Duodenal mucosa (tissue), 2 donors: ENCODE data around the gene GLP1R.

Experiments used
- H3K27ac ChIP-seq: one replicate; pipeline ENCODE4 v1.7.0; 2013; ENCODE audit warnings: low read depth, low read length
- H3K27me3 ChIP-seq, 2 donors: one replicate each; pipeline ENCODE4 v1.7.0; 2013; ENCODE audit warnings: low read length in 2 of 2, control low read depth in 1 of 2; ENCODE audit not compliant: insufficient read depth in 2 of 2, control insufficient read depth in 1 of 2
- H3K36me3 ChIP-seq, 2 donors: one replicate each; pipeline ENCODE4 v1.7.0; 2013; ENCODE audit warnings: low read length in 2 of 2, control low read depth in 1 of 2; ENCODE audit not compliant: insufficient read depth in 2 of 2, control insufficient read depth in 1 of 2
- H3K4me1 ChIP-seq, 2 donors: one replicate each; pipeline ENCODE4 v1.7.0; 2013; ENCODE audit warnings: low read length in 2 of 2, control low read depth in 1 of 2; ENCODE audit not compliant: insufficient read depth in 2 of 2, control insufficient read depth in 1 of 2
- H3K4me3 ChIP-seq, 2 donors: one replicate each; pipeline ENCODE4 v1.7.0; 2013; ENCODE audit warnings: low read length in 2 of 2, low read depth in 1 of 2
- H3K9ac ChIP-seq, 2 donors: one replicate each; pipeline ENCODE4 v1.7.0; 2013; ENCODE audit warnings: low read length in 2 of 2, low read depth in 1 of 2
- H3K9me3 ChIP-seq, 2 donors: one replicate each; pipeline ENCODE4 v1.7.0; 2013; ENCODE audit warnings: low read length in 2 of 2, control low read depth in 1 of 2; ENCODE audit not compliant: control insufficient read depth in 1 of 2

GLP1R gene

GRCh38 chr6:39085129-39085797 is 36.7 kb downstream of the GLP1R start:
- no peaks in the 10 kb centered on the region for H3K4me1 ChIP-seq
- no peaks in the 10 kb centered on the region for H3K36me3 ChIP-seq
- no peak overlapping the region for H3K4me3 ChIP-seq
- no peak overlapping the region for H3K9ac ChIP-seq
- H3K9me3 ChIP-seq, result no peaks in the 10 kb centered on the region
- H3K27me3 ChIP-seq, result peaks cover 0 to 18% of the 10 kb centered on the region in 2 donors
- no peak overlapping the region for H3K27ac ChIP-seq

- Histone ChIP-seq H3K4me1 (no peaks in the 10 kb centered on the region), H3K27ac (no peak overlapping the region), H3K9me3 (no peaks in the 10 kb centered on the region), H3K9ac (no peak overlapping the region), H3K4me3 (no peak overlapping the region), H3K36me3 (no peaks in the 10 kb centered on the region), H3K27me3 (peaks cover 0 to 20% of the 10 kb centered on the region in 2 donors)
Measured at GRCh38 chr6:39086294-39086693, 37.7 kb downstream of the GLP1R start.

- Histone ChIP-seq H3K36me3 (no peaks in the 10 kb centered on the region), H3K4me3 (no peak overlapping the region), H3K27ac (no peak overlapping the region), H3K9ac (no peak overlapping the region), H3K4me1 (no peaks in the 10 kb centered on the region), H3K9me3 (no peaks in the 10 kb centered on the region), H3K27me3 (peaks cover 0 to 20% of the 10 kb centered on the region in 2 donors)
Measured at GRCh38 chr6:39086711-39087110, 38.1 kb downstream of the GLP1R start.

- no peaks in the 10 kb centered on the region for H3K36me3 ChIP-seq
- no peaks in the 10 kb centered on the region for H3K4me1 ChIP-seq
- H3K27ac ChIP-seq, result no peak overlapping the region
- H3K27me3 ChIP-seq, result peaks cover 0 to 20% of the 10 kb centered on the region in 2 donors
- no peaks in the 10 kb centered on the region for H3K9me3 ChIP-seq
- no peak overlapping the region for H3K9ac ChIP-seq
- no peak overlapping the region for H3K4me3 ChIP-seq
Measured at GRCh38 chr6:39087197-39087596, 38.6 kb downstream of the GLP1R start.

- peaks cover 0 to 20% of the 10 kb centered on the region in 2 donors for H3K27me3 ChIP-seq
- no peaks in the 10 kb centered on the region for H3K4me1 ChIP-seq
- H3K27ac ChIP-seq, result no peak overlapping the region
- no peak overlapping the region for H3K9ac ChIP-seq
- no peaks in the 10 kb centered on the region for H3K36me3 ChIP-seq
- H3K4me3 ChIP-seq, result no peak overlapping the region
- no peaks in the 10 kb centered on the region for H3K9me3 ChIP-seq
Measured at GRCh38 chr6:39088331-39088730, 39.8 kb downstream of the GLP1R start.

GRCh38 chr6:39090036-39090435 is 41.5 kb downstream of the GLP1R start:
- Histone ChIP-seq H3K4me1 (no peaks in the 10 kb centered on the region), H3K36me3 (no peaks in the 10 kb centered on the region), H3K27ac (no peak overlapping the region), H3K9ac (no peak overlapping the region), H3K4me3 (no peak overlapping the region), H3K9me3 (no peaks in the 10 kb centered on the region), H3K27me3 (peaks cover 0 to 20% of the 10 kb centered on the region in 2 donors)

- Histone ChIP-seq H3K36me3 (no peaks in the 10 kb centered on the region), H3K4me1 (no peaks in the 10 kb centered on the region), H3K27ac (no peak overlapping the region), H3K9ac (no peak overlapping the region), H3K9me3 (no peaks in the 10 kb centered on the region), H3K4me3 (no peak overlapping the region), H3K27me3 (peaks cover 0 to 20% of the 10 kb centered on the region in 2 donors)
Measured at GRCh38 chr6:39091220-39091619, 42.6 kb downstream of the GLP1R start.

GRCh38 chr6:39092124-39092523 is 43.5 kb downstream of the GLP1R start:
- no peaks in the 10 kb centered on the region for H3K36me3 ChIP-seq

GRCh38 chr6:39093149-39093708 is 44.6 kb downstream of the GLP1R start:
- no peaks in the 10 kb centered on the region for H3K9me3 ChIP-seq
- no peak overlapping the region for H3K9ac ChIP-seq
- no peaks in the 10 kb centered on the region for H3K36me3 ChIP-seq
- no peaks in the 10 kb centered on the region for H3K4me1 ChIP-seq
- H3K27ac ChIP-seq, result no peak overlapping the region
- H3K4me3 ChIP-seq, result no peak overlapping the region
- H3K27me3 ChIP-seq, result peaks cover 0 to 9% of the 10 kb centered on the region in 2 donors

More at GRCh38 chr6:39092124-39092523, 43.5 kb downstream of the GLP1R start:
- Histone ChIP-seq H3K4me1 (no peaks in the 10 kb centered on the region), H3K9ac (no peak overlapping the region), H3K27ac (no peak overlapping the region), H3K4me3 (no peak overlapping the region), H3K27me3 (peaks cover 0 to 16% of the 10 kb centered on the region in 2 donors), H3K9me3 (no peaks in the 10 kb centered on the region)

GRCh38 chr6:39095578-39095977 is 47.0 kb downstream of the GLP1R start:
- H3K27me3 ChIP-seq, result no peaks in the 10 kb centered on the region
- no peaks in the 10 kb centered on the region for H3K36me3 ChIP-seq
- no peaks in the 10 kb centered on the region for H3K4me1 ChIP-seq
- H3K4me3 ChIP-seq, result no peak overlapping the region
- no peak overlapping the region for H3K9ac ChIP-seq
- H3K27ac ChIP-seq, result no peak overlapping the region
- H3K9me3 ChIP-seq, result no peaks in the 10 kb centered on the region
